Measurements from ENCODE around the gene CD55.

DNA sequence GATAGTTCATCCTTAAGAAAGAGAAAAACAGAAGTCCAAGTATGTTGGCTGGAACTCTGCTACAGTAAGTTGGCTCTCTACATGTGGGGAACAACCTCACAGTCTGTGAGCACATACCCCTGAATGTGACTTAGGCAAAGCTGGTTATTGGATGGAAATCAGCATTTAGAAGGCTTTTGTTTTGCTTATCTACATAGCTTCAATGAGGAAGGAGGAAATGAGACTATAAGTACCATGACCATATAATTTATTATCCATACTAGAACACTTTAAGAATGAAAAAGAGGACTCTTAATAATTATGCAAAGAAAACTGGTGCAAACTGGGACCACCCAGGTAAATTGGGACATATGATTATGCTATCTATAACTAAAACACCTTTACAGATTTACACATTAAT lies 31.7 kb upstream of the CD55 start:
- no peak for TF ChIP-seq EZH2 (IDR thresholded peaks at IDR 0.05; ENCODE audit: insufficient read depth, poor library complexity, severe bottlenecking)
- no peak for TF ChIP-seq EZH2phosphoT487 (IDR thresholded peaks at IDR 0.05; ENCODE audit: insufficient read depth, low read depth)

Data from GM23248 (cell line).